Measurements from ENCODE around the gene MAST4.

The MAST4 gene

DNA sequence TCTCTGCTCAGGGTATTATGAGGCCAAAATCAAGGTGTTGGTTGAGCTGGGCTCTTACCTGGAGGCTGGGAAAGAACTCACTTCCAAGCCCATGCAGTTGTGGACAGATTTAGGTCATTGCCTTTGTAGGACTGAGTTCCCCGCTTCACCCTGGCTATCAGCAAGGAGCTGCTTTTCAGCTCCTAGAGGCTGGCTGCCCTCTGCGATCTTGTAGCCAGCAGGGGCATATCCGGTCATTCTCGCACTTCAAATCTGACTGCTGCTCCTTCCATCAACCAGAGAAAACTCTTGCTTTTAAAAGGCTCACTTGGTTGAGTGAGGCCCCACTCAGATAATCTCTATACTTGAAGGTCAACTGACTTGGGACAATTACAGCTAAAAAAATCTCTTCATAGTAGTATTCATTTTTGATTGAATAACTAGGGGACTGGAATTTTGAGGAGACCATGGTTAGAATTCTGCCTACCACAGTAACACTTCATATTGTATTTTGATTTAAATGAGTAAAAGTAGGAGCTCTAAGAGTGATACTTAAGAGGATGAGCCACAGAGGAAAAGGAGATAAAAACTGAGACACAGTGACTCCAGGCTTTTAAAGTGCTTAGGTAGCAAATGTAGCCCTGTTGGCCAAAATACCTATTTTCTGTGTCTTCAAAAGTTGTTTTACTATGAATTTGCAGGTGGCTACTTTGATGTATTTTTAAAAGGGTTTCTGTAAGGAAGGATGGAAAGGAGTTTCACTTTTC is 463.0 kb downstream of the MAST4 start:
- DNase-seq = no peak

DNA sequence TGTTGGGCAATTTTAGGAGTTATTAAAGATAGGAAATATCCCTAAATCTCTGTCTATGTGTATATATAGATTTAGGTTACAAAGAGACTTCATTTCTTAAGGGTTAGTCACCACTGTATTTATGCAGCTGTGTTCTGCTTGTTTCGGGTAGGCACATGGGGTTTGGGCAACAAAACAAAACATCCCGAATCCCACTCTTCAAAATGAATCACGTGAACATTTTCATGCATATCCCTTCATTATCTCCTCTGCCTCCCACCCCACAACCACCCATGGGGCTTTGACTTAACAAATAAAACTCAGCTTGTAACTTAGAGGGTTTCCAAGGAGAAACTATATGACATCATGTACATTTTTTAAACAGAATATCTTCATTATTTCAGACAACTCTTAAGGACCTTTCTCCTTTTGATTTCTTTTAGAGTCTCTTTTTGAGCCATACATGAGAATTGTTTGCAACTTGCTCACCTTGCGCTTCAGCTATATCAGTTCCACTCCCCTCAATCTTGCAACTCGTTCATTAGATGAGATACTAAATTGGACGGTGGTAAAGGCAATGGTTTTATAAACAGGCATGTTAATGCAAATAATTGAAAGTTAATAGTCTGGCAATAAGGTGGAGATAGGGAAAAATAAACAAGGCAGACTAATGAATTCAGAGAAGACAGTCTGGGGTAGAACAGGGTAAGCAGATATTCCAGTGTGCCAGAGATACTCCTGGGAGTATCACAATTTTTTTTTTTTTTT is 463.7 kb downstream of the MAST4 start:
- DNase-seq = no peak

DNA sequence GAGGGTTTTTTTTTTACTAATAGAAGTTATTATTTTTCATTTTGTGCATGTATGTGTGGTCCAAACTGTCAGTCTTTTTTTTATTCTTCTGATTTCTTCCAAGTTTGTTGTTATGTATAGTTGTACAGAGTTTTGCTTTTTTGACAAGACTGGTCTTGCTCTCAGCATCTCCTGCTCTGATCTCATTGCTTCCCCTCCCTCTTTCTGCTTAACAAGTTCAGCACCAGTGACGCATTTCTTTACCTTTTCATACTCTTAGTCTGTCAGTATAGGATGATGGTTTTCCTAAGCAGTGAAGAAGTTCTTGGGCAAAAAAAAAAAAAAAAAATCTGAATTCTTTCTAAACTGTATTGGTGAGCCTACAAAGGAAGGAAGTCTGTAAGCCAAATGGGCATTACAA is 465.3 kb downstream of the MAST4 start:
- DNase-seq = no peak

DNA sequence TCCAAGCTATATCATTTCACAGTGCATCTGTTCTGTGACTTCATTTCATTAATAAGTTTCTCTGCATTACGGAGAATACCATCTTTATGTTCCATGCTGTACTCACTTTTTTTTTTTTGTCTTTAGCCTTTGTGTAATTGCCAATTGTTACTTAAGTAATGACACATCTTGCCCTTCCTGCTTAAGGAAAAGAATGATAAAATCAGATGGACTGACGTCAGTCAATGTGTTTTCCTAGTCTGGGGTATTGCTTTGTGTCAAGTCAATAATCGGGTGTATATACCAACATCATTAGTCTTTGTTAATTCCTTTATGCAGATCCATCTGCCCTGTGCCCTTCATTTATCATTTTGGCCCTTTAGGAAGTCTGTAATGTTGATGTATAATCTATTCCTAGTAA is 466.9 kb downstream of the MAST4 start:
- DNase-seq = no peak

DNA sequence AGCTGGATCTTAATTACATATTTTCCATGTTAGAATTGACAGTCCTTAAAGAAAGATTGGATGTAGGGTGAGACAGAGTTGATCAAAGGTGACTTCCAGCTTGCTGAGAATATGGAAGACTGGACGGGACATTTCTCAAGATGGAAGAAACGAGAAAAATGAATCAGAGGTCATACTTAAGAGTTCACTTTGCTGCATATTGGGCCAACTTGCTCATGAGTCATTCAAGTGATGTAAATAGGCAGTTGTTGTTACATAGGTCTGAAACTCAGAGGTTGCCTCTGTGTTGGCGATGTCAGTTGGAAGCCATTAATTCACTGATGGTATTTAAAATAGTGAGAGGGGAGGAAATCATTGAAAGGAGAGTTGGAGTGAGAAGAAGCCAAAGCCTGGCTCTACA is 467.6 kb downstream of the MAST4 start:
- DNase-seq = no peak

DNA sequence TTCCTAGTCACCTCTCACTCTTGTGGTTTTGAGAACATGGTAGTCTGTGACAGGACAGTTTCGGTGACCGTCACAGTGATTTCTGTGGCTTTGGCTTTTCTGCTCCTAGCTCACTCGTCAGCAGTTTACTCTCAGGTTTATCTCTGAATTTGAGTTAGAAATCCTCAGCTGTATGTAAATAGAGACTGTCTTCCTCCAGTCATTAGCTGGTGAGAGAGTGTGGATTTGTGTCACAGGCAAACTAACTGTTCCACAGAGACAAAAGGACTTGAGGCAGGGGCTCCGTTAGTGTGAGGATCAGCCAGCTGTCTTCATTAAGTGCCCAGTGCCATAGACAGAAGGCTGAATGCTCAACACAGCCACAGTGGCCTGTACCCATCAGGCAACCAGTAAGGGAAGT is 469.0 kb downstream of the MAST4 start:
- DNase-seq = no peak

DNA sequence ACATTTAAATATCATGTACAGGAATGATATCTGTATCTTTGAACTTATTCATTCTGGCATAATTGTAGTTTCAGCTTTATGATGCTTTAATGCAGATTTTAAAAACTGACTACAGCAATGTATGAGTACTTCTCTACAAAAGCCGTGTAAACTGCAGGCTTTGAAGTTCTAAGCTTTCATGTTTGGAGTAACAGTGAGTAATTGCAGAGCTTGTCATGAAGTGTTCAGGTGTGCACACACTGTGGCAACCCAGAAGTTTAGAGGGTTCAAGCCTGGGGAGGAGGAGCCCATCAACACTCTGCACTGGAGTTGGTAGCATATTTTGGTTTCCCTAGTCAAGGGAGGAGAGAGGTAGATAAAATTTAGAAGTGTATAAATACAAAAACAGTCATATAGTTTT is 469.5 kb downstream of the MAST4 start:
- DNase-seq = no peak

DNA sequence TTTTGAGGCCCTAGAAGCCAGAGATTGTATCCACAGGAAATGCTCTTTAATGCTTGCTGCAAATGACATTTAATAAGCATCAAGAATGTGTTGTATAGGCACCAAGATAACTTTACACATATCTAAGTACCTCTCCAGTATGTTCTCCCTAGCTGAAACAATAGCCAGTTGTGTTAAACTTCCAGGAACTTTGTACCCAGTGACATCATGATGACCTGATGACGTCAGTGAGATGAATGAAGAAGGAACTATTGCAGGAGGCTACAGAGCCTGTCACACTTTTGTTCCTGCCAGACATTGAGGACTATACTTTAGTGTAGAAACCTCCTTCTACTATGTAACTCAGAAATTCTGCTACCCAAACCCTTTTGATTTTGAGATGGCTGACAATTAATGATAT is 470.6 kb downstream of the MAST4 start:
- DNase-seq = no peak

DNA sequence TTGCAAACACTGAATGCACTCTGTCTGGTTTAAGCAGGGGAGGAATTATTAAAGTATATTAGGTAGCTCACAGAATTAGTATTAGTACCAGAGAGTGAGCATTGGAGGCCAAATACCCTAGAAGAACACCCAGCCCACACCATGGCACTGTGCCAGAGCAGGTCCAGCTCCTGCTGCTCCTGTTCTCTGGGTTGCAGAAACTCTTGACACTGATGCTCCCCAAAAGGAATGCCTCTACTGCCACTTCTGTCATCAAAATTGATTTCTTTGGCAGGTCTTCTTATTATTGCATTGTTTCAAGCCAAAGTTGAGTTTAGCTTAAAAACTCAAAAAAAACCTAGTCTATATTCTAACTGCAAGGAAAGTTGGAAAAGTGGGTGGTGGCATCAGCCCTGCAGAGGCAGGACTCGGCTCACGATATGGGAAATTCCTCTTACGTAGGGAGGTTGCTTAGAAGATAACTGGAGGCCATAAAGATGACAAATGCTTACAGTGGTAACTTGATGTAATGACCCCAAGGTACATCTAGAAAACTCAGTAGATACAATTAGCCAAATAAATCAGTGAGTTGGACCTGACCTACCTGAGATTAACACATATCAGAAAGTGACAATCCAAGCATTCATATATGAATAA is 477.0 kb downstream of the MAST4 start:
- no peak for DNase-seq

DNA sequence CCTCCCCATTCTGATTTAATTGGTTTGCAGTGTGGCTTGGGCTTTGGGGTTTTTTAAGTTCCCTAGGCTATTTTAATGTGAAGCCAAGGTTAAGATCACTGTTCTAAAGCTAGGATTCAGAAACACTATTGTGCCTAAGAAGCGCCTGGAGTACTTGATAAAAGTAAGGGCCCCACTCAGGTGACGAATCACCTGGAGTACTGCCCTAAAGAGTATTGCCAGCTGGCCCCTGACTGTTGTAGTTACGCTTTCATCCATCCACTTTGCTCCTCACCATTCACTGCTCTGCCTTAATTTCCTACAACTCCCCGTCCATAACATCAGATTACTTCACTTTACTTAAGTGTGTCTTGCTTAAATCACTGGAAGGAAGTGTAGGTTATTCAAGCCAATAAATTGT is 481.1 kb downstream of the MAST4 start:
- DNase-seq = no peak

DNA sequence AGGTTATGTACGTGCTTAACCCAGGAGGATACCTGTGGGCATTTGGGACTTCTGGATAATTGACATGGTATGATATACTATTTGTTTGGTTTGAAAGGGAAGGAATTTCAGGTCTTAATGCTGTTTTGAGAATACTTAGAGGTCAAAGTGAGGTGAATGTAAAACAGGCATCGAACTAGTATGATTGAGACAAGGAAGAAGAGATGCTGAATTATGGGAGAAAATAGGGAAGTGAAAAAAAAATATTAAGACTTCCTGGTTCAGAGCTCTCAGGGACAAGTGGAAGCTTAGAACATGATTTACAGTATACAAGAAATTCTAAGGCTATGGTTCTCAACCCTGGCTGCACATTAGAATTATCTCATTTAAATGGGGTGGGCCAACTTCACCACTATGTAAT is 485.1 kb downstream of the MAST4 start:
- DNase-seq = no peak

DNA sequence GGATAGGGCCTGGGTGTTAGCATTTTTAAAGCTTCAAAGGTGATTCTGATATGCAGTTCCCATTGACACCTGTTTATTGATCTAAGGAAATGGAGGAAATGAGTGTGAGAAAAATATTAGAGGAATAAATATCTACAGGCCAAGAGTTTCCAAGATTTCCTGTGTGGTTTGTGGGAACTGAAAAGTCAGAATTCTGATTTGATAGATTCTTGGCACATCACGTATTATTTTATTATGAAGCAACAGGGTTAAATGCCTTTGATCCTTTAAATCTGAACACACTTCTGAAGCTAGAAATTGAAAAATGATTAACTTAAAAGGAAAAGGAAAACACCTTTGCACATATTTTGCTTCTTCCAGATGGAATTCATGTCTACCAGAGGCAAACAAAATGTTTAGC is 486.7 kb downstream of the MAST4 start:
- no peak for DNase-seq

DNA sequence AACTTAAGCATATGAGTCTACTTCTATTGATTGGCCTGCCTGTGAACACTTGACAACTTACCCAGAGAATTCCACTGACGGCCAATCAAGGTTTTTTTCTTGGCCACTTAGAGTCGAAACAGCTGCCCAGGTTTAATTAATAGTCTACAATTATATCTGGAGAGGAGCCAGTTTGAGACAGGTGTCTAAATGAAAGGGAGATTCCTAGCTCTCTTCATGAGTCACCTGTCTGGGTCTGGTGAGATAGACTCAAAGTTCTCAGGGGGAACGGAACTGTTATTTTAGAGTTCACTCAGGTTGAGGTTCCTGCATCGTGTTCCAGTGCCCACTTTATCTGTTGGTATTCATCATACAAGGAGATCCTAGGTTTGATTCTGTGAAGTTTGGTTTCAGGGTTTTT is 489.4 kb downstream of the MAST4 start:
- DNase-seq = no peak

DNA sequence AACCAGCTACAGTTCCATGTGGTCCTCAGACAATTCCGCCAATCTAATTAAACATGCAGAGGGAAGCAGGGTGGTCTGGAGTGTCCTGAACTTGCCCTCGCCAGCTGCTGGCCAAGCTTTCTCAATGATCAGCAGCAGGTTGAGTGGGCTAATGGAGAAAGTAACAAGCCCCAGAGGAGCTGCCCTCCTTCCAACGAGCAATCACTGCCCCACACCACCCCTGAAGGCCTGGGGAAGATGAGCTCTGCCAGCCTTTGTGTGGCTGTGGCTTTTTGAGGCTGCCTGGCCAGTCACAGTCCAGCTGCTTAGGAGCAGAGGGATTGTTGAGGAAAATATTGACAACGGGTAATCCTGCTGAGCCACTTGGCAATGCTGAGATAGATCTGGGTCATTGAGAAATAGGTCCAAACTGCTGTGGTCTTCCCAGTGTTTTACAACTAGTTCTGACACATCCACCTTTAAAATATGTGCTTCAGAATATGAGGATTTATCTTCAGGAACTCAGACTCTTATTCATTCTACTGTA is 493.1 kb downstream of the MAST4 start:
- DNase-seq = no peak

DNA sequence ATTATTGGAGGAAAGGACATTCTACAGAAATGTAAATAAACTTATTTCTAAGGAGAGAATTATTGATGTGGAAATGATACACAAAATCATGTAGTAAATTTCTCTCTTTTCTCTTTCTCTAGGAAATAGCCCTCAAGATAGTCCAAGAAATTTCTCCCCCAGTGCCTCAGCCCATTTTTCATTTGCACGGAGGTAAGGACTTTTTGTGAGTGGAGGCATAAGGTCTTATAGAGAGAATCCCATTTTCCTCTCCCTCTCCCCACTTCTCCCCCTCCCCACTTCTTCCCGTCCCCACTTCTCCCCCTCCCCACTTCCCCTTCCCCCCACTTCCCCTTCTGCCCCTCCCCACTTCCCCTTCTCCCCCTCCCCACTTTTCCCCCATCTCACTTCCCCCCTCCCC is 493.8 kb downstream of the MAST4 start:
- DNase-seq = no peak

DNA sequence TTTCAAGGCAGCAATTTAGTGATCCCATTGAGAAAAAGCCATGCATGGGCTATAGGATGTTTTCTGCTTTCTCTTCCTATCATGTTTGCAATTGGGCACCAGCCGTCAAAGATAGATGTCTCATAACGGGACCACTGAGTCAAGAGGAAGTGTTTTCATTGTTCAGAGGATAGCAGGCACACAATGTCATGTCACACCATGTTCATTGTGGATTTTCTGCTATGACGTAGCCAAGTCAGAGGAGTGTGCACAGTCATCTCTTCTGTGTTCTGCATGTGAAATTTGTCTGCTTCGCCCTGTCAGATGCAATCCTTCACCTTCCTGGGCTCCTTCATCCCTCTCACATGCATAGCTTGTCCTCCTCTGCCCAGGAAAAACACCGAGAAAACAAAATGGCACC is 494.4 kb downstream of the MAST4 start:
- no peak for DNase-seq

DNA sequence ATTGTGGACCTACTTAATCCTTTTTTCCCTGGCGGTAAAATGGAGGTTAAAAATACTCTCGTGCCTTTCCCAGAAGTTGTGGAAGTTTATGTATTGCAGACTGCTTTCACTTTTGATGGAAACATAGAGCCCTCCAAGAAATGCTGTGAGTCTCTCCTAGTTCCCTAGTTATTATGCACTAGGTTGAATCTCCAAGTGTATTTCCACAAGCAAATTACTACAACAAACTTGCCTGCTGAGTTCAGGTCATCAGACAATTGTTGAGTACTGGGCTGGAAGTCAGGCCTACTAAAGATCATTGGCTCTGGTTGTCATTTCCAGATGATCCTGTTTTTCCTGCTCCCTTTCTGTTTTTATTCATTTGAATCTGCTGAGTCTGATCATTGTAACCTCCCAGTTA is 496.3 kb downstream of the MAST4 start:
- DNase-seq = no peak

DNA sequence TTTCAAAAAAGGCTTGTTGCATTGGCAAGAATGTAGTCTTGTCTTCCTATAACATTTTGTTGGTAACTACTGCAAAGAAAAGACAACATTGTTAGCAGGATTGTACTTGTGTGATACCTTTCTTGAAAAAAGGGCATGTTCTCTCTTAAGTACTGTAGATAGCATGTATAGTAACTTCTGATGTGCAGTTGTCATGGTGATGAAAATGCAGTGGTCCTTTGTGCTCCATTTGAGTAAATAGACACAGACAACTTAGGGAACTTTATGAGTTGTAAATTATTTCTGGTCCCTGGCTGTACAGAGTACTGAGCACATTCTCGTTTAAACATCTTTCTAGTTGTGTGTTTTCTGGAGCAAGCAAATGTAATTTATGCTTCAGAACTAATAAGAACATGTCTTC is 497.1 kb downstream of the MAST4 start:
- no peak for DNase-seq

DNA sequence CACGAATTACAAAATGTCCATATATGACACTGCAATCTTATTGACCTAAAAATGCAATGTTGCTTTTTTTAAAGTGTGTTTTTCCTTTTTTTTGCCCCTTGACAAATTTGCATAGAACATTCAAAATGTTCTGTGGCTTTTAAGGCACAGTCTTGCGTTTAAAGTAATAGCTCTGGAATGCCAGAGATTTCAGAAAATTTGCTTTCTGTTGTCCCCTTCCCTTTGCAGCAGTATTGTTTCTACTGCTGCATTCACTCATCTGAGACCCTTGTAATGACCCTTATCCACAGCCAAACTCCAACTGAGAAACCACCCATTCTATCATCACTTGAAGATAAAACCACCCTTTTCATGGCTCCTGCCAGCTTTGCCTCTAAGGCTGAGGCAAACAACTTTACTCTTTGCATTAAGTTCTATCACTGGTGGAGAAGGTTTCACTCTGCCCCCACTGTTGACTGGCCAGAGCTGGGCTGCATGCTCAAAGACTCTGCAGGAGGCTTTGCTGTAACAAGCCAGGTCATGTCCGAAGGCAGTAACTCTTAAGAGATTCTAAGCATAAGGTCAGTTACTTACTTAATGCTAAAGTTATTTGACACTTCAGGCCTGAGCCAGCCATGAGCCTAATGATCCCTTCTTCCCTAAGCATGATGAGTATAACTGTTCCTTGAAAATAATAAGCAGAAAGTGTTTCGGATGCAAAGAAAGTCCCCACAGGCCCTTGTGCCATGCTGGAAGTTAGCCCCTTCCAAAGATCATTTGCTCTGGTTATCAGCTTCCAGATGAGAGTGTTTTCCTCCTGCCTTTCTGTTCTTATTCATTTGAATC is 498.5 kb downstream of the MAST4 start:
- no peak for DNase-seq

DNA sequence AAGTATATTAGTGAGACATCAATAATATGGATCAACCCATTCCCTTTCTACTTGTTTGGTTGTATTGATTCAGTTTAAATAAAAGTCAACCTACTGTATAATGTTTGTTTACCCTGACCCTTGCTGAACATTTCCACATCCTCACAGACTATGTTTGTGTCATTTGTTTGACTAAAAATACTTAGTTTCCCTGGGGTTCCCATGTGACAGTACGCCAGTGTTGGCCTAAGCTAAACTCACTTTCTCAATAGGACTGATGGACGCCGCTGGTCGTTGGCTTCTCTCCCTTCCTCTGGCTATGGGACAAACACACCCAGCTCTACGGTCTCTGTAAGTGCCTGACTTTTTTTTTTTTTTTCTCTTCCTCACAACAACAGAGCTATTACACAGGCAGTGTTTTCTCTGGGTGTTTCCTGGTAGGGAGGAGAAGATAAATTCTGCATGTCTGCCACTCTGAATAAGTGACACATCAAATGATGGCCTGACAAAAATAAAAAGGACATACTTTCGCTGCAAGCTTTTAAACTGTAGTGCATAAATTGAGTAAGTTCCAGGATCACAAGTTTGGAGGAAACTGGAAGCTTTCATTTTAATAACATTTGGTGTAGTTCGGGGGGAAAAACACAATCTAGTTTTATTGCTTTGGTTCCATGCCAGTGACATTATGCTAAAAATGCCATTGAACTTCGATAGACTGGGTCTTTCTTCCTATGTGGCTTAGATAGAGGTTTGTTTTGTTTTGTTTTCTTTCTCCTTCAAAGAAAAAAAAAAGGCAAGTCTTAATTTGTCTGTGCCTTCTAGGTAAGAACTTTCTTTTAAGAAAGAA is 499.4 kb downstream of the MAST4 start:
- no peak for DNase-seq

DNA sequence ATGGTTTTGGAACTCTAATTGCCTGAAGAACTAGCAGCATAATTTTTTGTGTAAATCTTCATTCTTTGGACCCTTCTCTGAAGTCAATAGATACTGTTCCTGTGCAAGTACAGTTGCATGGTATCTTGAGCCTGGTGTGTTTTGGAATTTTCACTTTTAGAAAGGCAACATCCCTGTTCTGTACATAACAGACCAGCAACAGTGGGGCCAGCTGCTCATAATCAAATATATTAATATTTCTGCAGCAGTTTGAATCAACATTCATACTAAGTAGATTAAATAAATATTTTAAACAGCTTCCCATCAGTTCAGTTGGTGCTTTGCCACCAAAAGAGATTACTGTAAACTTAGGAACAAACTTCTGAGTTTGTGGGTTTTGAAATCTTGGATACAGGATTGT is 502.5 kb downstream of the MAST4 start:
- DNase-seq = no peak

DNA sequence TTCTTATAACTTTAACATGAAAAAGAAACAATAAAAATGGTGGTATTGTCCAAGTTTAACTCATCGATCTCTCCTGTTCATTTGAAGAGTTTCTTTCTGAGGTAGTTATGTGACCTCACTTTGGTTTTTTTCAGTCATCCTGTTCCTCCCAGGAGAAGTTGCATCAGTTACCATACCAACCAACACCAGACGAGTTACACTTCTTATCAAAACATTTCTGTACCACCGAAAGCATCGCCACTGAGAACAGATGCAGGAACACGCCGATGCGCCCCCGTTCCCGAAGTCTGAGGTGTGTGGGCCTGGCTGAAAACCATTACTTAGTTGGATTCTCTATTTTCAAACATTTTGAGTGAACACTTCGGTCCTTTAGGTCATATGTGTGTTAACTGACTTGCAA is 504.1 kb downstream of the MAST4 start:
- DNase-seq = no peak

Data from activated CD4-positive, CD25-positive, alpha-beta regulatory T cell (primary cell).